Measurements from ENCODE around the gene SLC39A9.

The SLC39A9 gene

GRCh38 chr14:69443296-69443805 is 44.9 kb downstream of the SLC39A9 start:
- H3K27ac ChIP-seq (ENCODE audit: low read length) = no peak overlapping the region
- no peaks in the 10 kb centered on the region for H3K9me3 ChIP-seq (ENCODE audit: control insufficient read depth, insufficient read depth, low read length)
- WGBS (ENCODE audit: insufficient coverage, insufficient read length) = no CpG with 5 or more reads among the region's 5 CpGs
- no peaks in the 10 kb centered on the region for H3K4me1 ChIP-seq (ENCODE audit: control insufficient read depth, insufficient read depth, low read length)
- H3K27me3 ChIP-seq (ENCODE audit: control insufficient read depth, insufficient read depth, low read length) = no peaks in the 10 kb centered on the region
- no peak for DNase-seq (ENCODE audit: low read depth, low spot score)
- no peak overlapping the region for H3K4me3 ChIP-seq (ENCODE audit: low read length)
- H3K36me3 ChIP-seq (ENCODE audit: control insufficient read depth, insufficient read depth, low read length) = no peaks in the 10 kb centered on the region

- no peaks in the 10 kb centered on the region for H3K36me3 ChIP-seq (ENCODE audit: control insufficient read depth, insufficient read depth, low read length)
- H3K4me1 ChIP-seq (ENCODE audit: control insufficient read depth, insufficient read depth, low read length) = no peaks in the 10 kb centered on the region
- WGBS (ENCODE audit: insufficient coverage, insufficient read length) = no CpG with 5 or more reads among the region's 8 CpGs
- no peak overlapping the region for H3K4me3 ChIP-seq (ENCODE audit: low read length)
- no peak for DNase-seq (ENCODE audit: low read depth, low spot score)
- H3K27ac ChIP-seq (ENCODE audit: low read length) = no peak overlapping the region
- H3K9me3 ChIP-seq (ENCODE audit: control insufficient read depth, insufficient read depth, low read length) = no peaks in the 10 kb centered on the region
- H3K27me3 ChIP-seq (ENCODE audit: control insufficient read depth, insufficient read depth, low read length) = no peaks in the 10 kb centered on the region
Measured at GRCh38 chr14:69449216-69449615, 50.7 kb downstream of the SLC39A9 start.

GRCh38 chr14:69451941-69452340 is 53.4 kb downstream of the SLC39A9 start:
- no peak overlapping the region for H3K4me3 ChIP-seq (ENCODE audit: low read length)
- no peak for DNase-seq (ENCODE audit: low read depth, low spot score)
- no peak overlapping the region for H3K27ac ChIP-seq (ENCODE audit: low read length)
- H3K27me3 ChIP-seq (ENCODE audit: control insufficient read depth, insufficient read depth, low read length) = no peaks in the 10 kb centered on the region
- no peaks in the 10 kb centered on the region for H3K4me1 ChIP-seq (ENCODE audit: control insufficient read depth, insufficient read depth, low read length)
- 100% methylated on average over 1 of the region's 2 CpGs for WGBS (ENCODE audit: insufficient coverage, insufficient read length)
- no peaks in the 10 kb centered on the region; the same call in 1 of the 2 replicates for H3K36me3 ChIP-seq (ENCODE audit: control insufficient read depth, insufficient read depth, low read length)
- H3K9me3 ChIP-seq (ENCODE audit: control insufficient read depth, insufficient read depth, low read length) = no peaks in the 10 kb centered on the region

GRCh38 chr14:69458350-69458749 is 59.9 kb downstream of the SLC39A9 start:
- DNase-seq (ENCODE audit: low read depth, low spot score) = no peak
- Histone ChIP-seq H3K27me3 (ENCODE audit: control insufficient read depth, insufficient read depth, low read length) (no peaks in the 10 kb centered on the region), H3K27ac (ENCODE audit: low read length) (no peak overlapping the region), H3K9me3 (ENCODE audit: control insufficient read depth, insufficient read depth, low read length) (no peaks in the 10 kb centered on the region), H3K4me3 (ENCODE audit: low read length) (no peak overlapping the region), H3K36me3 (ENCODE audit: control insufficient read depth, insufficient read depth, low read length) (no peaks in the 10 kb centered on the region; the same call in 1 of the 2 replicates), H3K4me1 (ENCODE audit: control insufficient read depth, insufficient read depth, low read length) (no peaks in the 10 kb centered on the region)
- WGBS (ENCODE audit: insufficient coverage, insufficient read length) = no CpG with 5 or more reads among the region's 11 CpGs

- Histone ChIP-seq H3K9me3 (ENCODE audit: control insufficient read depth, insufficient read depth, low read length) (no peaks in the 10 kb centered on the region), H3K4me1 (ENCODE audit: control insufficient read depth, insufficient read depth, low read length) (no peaks in the 10 kb centered on the region), H3K4me3 (ENCODE audit: low read length) (no peak overlapping the region), H3K36me3 (ENCODE audit: control insufficient read depth, insufficient read depth, low read length) (no peaks in the 10 kb centered on the region; the same call in 1 of the 2 replicates), H3K27me3 (ENCODE audit: control insufficient read depth, insufficient read depth, low read length) (no peaks in the 10 kb centered on the region), H3K27ac (ENCODE audit: low read length) (no peak overlapping the region)
- DNase-seq (ENCODE audit: low read depth, low spot score) = no peak
- no CpG with 5 or more reads among the region's 1 CpG for WGBS (ENCODE audit: insufficient coverage, insufficient read length)
Measured at GRCh38 chr14:69459122-69459521, 60.6 kb downstream of the SLC39A9 start.

- Histone ChIP-seq H3K27me3 (ENCODE audit: control insufficient read depth, insufficient read depth, low read length) (no peaks in the 10 kb centered on the region), H3K4me1 (ENCODE audit: control insufficient read depth, insufficient read depth, low read length) (no peaks in the 10 kb centered on the region), H3K9me3 (ENCODE audit: control insufficient read depth, insufficient read depth, low read length) (no peaks in the 10 kb centered on the region), H3K27ac (ENCODE audit: low read length) (no peak overlapping the region), H3K4me3 (ENCODE audit: low read length) (no peak overlapping the region), H3K36me3 (ENCODE audit: control insufficient read depth, insufficient read depth, low read length) (no peaks in the 10 kb centered on the region; the same call in 1 of the 2 replicates)
- DNase-seq (ENCODE audit: low read depth, low spot score) = no peak
- no CpG with 5 or more reads among the region's 4 CpGs for WGBS (ENCODE audit: insufficient coverage, insufficient read length)
Measured at GRCh38 chr14:69460093-69460701, 61.7 kb downstream of the SLC39A9 start.

GRCh38 chr14:69464379-69464778 is 65.9 kb downstream of the SLC39A9 start:
- Histone ChIP-seq H3K9me3 (ENCODE audit: control insufficient read depth, insufficient read depth, low read length) (no peaks in the 10 kb centered on the region), H3K36me3 (ENCODE audit: control insufficient read depth, insufficient read depth, low read length) (no peaks in the 10 kb centered on the region), H3K27me3 (ENCODE audit: control insufficient read depth, insufficient read depth, low read length) (no peaks in the 10 kb centered on the region), H3K4me1 (ENCODE audit: control insufficient read depth, insufficient read depth, low read length) (no peaks in the 10 kb centered on the region), H3K4me3 (ENCODE audit: low read length) (no peak overlapping the region), H3K27ac (ENCODE audit: low read length) (no peak overlapping the region)
- no peak for DNase-seq (ENCODE audit: low read depth, low spot score)

GRCh38 chr14:69464829-69465228 is 66.3 kb downstream of the SLC39A9 start:
- Histone ChIP-seq H3K36me3 (ENCODE audit: control insufficient read depth, insufficient read depth, low read length) (no peaks in the 10 kb centered on the region), H3K27ac (ENCODE audit: low read length) (no peak overlapping the region), H3K9me3 (ENCODE audit: control insufficient read depth, insufficient read depth, low read length) (no peaks in the 10 kb centered on the region), H3K27me3 (ENCODE audit: control insufficient read depth, insufficient read depth, low read length) (no peaks in the 10 kb centered on the region), H3K4me1 (ENCODE audit: control insufficient read depth, insufficient read depth, low read length) (no peaks in the 10 kb centered on the region), H3K4me3 (ENCODE audit: low read length) (no peak overlapping the region)
- WGBS (ENCODE audit: insufficient coverage, insufficient read length) = no CpG with 5 or more reads among the region's 6 CpGs
- no peak for DNase-seq (ENCODE audit: low read depth, low spot score)

GRCh38 chr14:69468949-69469348 is 70.5 kb downstream of the SLC39A9 start:
- no peaks in the 10 kb centered on the region for H3K27me3 ChIP-seq (ENCODE audit: control insufficient read depth, insufficient read depth, low read length)
- H3K4me3 ChIP-seq (ENCODE audit: low read length) = no peak overlapping the region
- no CpG with 5 or more reads among the region's 2 CpGs for WGBS (ENCODE audit: insufficient coverage, insufficient read length)
- no peaks in the 10 kb centered on the region for H3K4me1 ChIP-seq (ENCODE audit: control insufficient read depth, insufficient read depth, low read length)
- DNase-seq (ENCODE audit: low read depth, low spot score) = no peak
- no peaks in the 10 kb centered on the region for H3K36me3 ChIP-seq (ENCODE audit: control insufficient read depth, insufficient read depth, low read length)
- no peaks in the 10 kb centered on the region for H3K9me3 ChIP-seq (ENCODE audit: control insufficient read depth, insufficient read depth, low read length)
- no peak overlapping the region for H3K27ac ChIP-seq (ENCODE audit: low read length)

- Histone ChIP-seq H3K4me3 (ENCODE audit: low read length) (no peak overlapping the region), H3K27me3 (ENCODE audit: control insufficient read depth, insufficient read depth, low read length) (no peaks in the 10 kb centered on the region), H3K27ac (ENCODE audit: low read length) (no peak overlapping the region), H3K36me3 (ENCODE audit: control insufficient read depth, insufficient read depth, low read length) (no peaks in the 10 kb centered on the region), H3K4me1 (ENCODE audit: control insufficient read depth, insufficient read depth, low read length) (no peaks in the 10 kb centered on the region), H3K9me3 (ENCODE audit: control insufficient read depth, insufficient read depth, low read length) (no peaks in the 10 kb centered on the region)
- no peak for DNase-seq (ENCODE audit: low read depth, low spot score)
- no CpG with 5 or more reads among the region's 3 CpGs for whole genome bisulfite sequencing (ENCODE audit: insufficient coverage, insufficient read length)
Measured at GRCh38 chr14:69471436-69471835, 72.9 kb downstream of the SLC39A9 start.

GRCh38 chr14:69471916-69472315 is 73.4 kb downstream of the SLC39A9 start:
- Histone ChIP-seq H3K4me3 (ENCODE audit: low read length) (no peak overlapping the region), H3K27me3 (ENCODE audit: control insufficient read depth, insufficient read depth, low read length) (no peaks in the 10 kb centered on the region), H3K9me3 (ENCODE audit: control insufficient read depth, insufficient read depth, low read length) (no peaks in the 10 kb centered on the region), H3K27ac (ENCODE audit: low read length) (no peak overlapping the region), H3K36me3 (ENCODE audit: control insufficient read depth, insufficient read depth, low read length) (no peaks in the 10 kb centered on the region), H3K4me1 (ENCODE audit: control insufficient read depth, insufficient read depth, low read length) (no peaks in the 10 kb centered on the region)
- DNase-seq (ENCODE audit: low read depth, low spot score) = no peak
- no CpG with 5 or more reads among the region's 10 CpGs for WGBS (ENCODE audit: insufficient coverage, insufficient read length)
